HCT116 (cell line): ENCODE data around the gene SEMA4F. TPM values are rescaled to one million over a fixed set of nuclear protein-coding genes. Genes with fewer than 3 reads are reported as not detected.

Experiments
- ATAC-seq: fragments of 200-7000 bp; cut with Tn5 transposase; 2 replicates; pipeline ENCODE4 v1.9.1; 2020; ENCODE audit warnings: mild to moderate bottlenecking, moderate library complexity
- BruUV-seq: library from RNA; stranded (reverse); fragments of 400-500 nt; replicated peaks from 2 replicates; lab custom pipeline; 2021; lab: Mats Ljungman, UMichigan
- CTCF ChIA-PET: fragments of 300-600 bp; sonication (Branson Sonifier 250); formaldehyde crosslinking; loops from one replicate; lab custom pipeline; 2021; ENCODE audit warnings: antibody characterized with exemption; lab: Charles Lee
- POLR2A ChIA-PET: fragments of 300-600, 350-600 bp; sonication (Branson Sonifier 250); formaldehyde crosslinking; loops from one replicate; lab custom pipeline; 2021; ENCODE audit warnings: antibody characterized with exemption; lab: Charles Lee
- RAD21 ChIA-PET, 2 experiments: fragments of 300-600 bp; sonication (Branson Sonifier 250); formaldehyde crosslinking; loops; one replicate each; lab custom pipeline; 2023; ENCODE audit warnings: low total read pairs in 2 of 2; ENCODE audit not compliant: uncharacterized antibody in 2 of 2, unreplicated experiment in 2 of 2, low non-redundant PET in 1 of 2; lab: Charles Lee
- DNase-seq: peaks from one replicate; pipeline ENCODE4 v3.0.0-alpha.2; 2010; ENCODE audit warnings: low read depth, low spot score
- H2AFZ ChIP-seq: fragments of 200-600 bp; shearing (Covaris generic), sonication (generic); 2 replicates; pipeline ENCODE4 v1.6.1; 2017; ENCODE audit warnings: low read depth, mixed run types, mixed read lengths, antibody characterized with exemption, low read length; ENCODE audit not compliant: poor library complexity, severe bottlenecking
- H3K27ac ChIP-seq: 2 replicates; pipeline ENCODE4 v1.5.1; 2012; ENCODE audit warnings: low read depth, low read length
- H3K27me3 ChIP-seq: fragments of 200-600 bp; sonication (generic); 2 replicates; pipeline ENCODE4 v1.6.1; 2016; ENCODE audit warnings: mixed run types, low read length, mixed read lengths; ENCODE audit not compliant: insufficient read depth
- H3K36me3 ChIP-seq, 2 experiments: fragments of 200-500 bp in 1 of 2; fragments of 200-600 bp in 1 of 2; sonication (Bioruptor generic) in 1 of 2; sonication (generic) in 1 of 2; 2 replicates each; pipeline versions ENCODE4 v1.5.1 to v1.6.1; 2014 to 2016; ENCODE audit warnings: low read length in 2 of 2, inconsistent platforms in 1 of 2, mixed read lengths in 1 of 2, mixed run types in 1 of 2; ENCODE audit not compliant: insufficient read depth in 2 of 2, control insufficient read depth in 1 of 2
- H3K4me1 ChIP-seq, 2 experiments: fragments of 200-600 bp in 1 of 2; sonication (generic) in 1 of 2; 2 replicates each; pipeline versions ENCODE4 v1.5.1 to v1.6.1; 2012 to 2017; ENCODE audit warnings: low read length in 2 of 2, inconsistent platforms in 1 of 2, mild to moderate bottlenecking in 1 of 2, mixed read lengths in 1 of 2, mixed run types in 1 of 2, moderate library complexity in 1 of 2; ENCODE audit not compliant: insufficient read depth in 2 of 2, control insufficient read depth in 1 of 2
- H3K4me2 ChIP-seq: fragments of 200-600 bp; sonication (generic); 2 replicates; pipeline ENCODE4 v1.6.1; 2017; ENCODE audit warnings: mixed run types, low read length, mixed read lengths
- H3K4me3 ChIP-seq, 2 experiments: fragments of 200-600 bp in 1 of 2; sonication (generic) in 1 of 2; replicated peaks in 1 of 2; 2 replicates each; pipeline ENCODE4 v1.5.1; 2011 to 2016; ENCODE audit warnings: low read length in 2 of 2, control low read depth in 1 of 2, low read depth in 1 of 2, mild to moderate bottlenecking in 1 of 2, mixed read lengths in 1 of 2, mixed run types in 1 of 2
- H3K79me2 ChIP-seq: fragments of 200-600 bp; sonication (generic); 2 replicates; pipeline ENCODE4 v1.6.1; 2017; ENCODE audit warnings: mild to moderate bottlenecking, mixed run types, low read length, moderate library complexity, mixed read lengths; ENCODE audit not compliant: insufficient read depth
- H3K9ac ChIP-seq: fragments of 200-600 bp; sonication (generic); 2 replicates; pipeline ENCODE4 v1.6.1; 2016; ENCODE audit warnings: low read length, mixed read lengths
- H3K9me2 ChIP-seq: fragments of 200-600 bp; sonication (generic), shearing (Covaris generic); 2 replicates; pipeline ENCODE4 v1.6.1; 2017; ENCODE audit warnings: mixed run types, mild to moderate bottlenecking, moderate library complexity; ENCODE audit not compliant: insufficient read depth
- H3K9me3 ChIP-seq, 2 experiments: fragments of 200-500 bp in 1 of 2; fragments of 200-600 bp in 1 of 2; sonication (Bioruptor generic) in 1 of 2; sonication (generic) in 1 of 2; 2 replicates each; pipeline ENCODE4 v1.6.1; 2014 to 2017; ENCODE audit warnings: low read length in 2 of 2, mixed read lengths in 2 of 2, inconsistent platforms in 1 of 2, low read depth in 1 of 2, mild to moderate bottlenecking in 1 of 2, mixed run types in 1 of 2, moderate library complexity in 1 of 2; ENCODE audit not compliant: control insufficient read depth in 1 of 2, insufficient read depth in 1 of 2
- H4K20me1 ChIP-seq: fragments of 200-600 bp; sonication (generic), shearing (Covaris generic); 2 replicates; pipeline ENCODE4 v1.6.1; 2017; ENCODE audit warnings: mixed run types, mild to moderate bottlenecking, moderate library complexity; ENCODE audit not compliant: insufficient read depth
- ATF3 ChIP-seq: IDR thresholded peaks from 2 replicates; pipeline ENCODE4 v1.6.1; 2012
- CBX3 ChIP-seq: IDR thresholded peaks from 2 replicates; pipeline ENCODE4 v1.6.1; 2012; ENCODE audit warnings: low read depth
- CEBPB ChIP-seq: IDR thresholded peaks from 2 replicates; pipeline ENCODE4 v1.6.1; 2012; ENCODE audit warnings: low read depth
- CTCF ChIP-seq, 3 experiments: fragments of 200-600 bp in 1 of 3; sonication (generic) in 1 of 3; IDR thresholded peaks in 2 of 3; conservative IDR thresholded peaks in 1 of 3; 2 replicates each; pipeline ENCODE4 v1.5.1; 2012 to 2017; ENCODE audit warnings: low read depth in 2 of 3, low read length in 2 of 3, antibody characterized with exemption in 1 of 3, borderline replicate concordance in 1 of 3, control low read depth in 1 of 3, mild to moderate bottlenecking in 1 of 3, mixed read lengths in 1 of 3, mixed run types in 1 of 3, moderate library complexity in 1 of 3; ENCODE audit not compliant: insufficient read depth in 1 of 3
- ELF1 ChIP-seq: IDR thresholded peaks from 2 replicates; pipeline ENCODE4 v1.6.1; 2012; ENCODE audit warnings: low read depth, borderline replicate concordance
- EZH2 ChIP-seq: fragments of 200-600 bp; sonication (generic); IDR thresholded peaks from 2 replicates; pipeline ENCODE4 v1.6.1; 2017; ENCODE audit warnings: antibody characterized with exemption, mixed run types
- JUND ChIP-seq: IDR thresholded peaks from 2 replicates; pipeline ENCODE4 v1.6.1; 2012
- MAX ChIP-seq: IDR thresholded peaks from 2 replicates; pipeline ENCODE4 v1.6.1; 2012
- RAD21 ChIP-seq: IDR thresholded peaks from 2 replicates; pipeline ENCODE4 v1.6.1; 2012; ENCODE audit warnings: low read depth, mild to moderate bottlenecking
- SP1 ChIP-seq: IDR thresholded peaks from 2 replicates; pipeline ENCODE4 v1.6.1; 2012; ENCODE audit warnings: low read depth
- TCF7L2 ChIP-seq: IDR thresholded peaks from 2 replicates; pipeline ENCODE4 v1.7.0; 2011; ENCODE audit warnings: borderline replicate concordance, inconsistent platforms; ENCODE audit not compliant: insufficient read depth, insufficient read length; ENCODE audit errors: extremely low read depth
- YY1 ChIP-seq: IDR thresholded peaks from 2 replicates; pipeline ENCODE4 v1.6.1; 2011; ENCODE audit warnings: low read length, low read depth, moderate library complexity, mild to moderate bottlenecking; ENCODE audit not compliant: insufficient replicate concordance; ENCODE audit errors: extremely low read depth
- ZBTB33 ChIP-seq: IDR thresholded peaks from 2 replicates; pipeline ENCODE4 v1.6.1; 2011; ENCODE audit warnings: mild to moderate bottlenecking, low read length, moderate library complexity; ENCODE audit not compliant: insufficient replicate concordance; ENCODE audit errors: extremely low read depth
- ZFX ChIP-seq: fragments of 450-650 bp; IDR thresholded peaks from 2 replicates; pipeline ENCODE4 v1.6.1; 2017
- intact Hi-C: fragments of 100-400 bp; cut with micrococcal nuclease; formaldehyde crosslinking; loops from 2 replicates; pipeline ENCODE4 v1.10.0; 2022
- total RNA-seq: library from RNA; stranded (reverse); gene quantifications from one replicate; pipeline ENCODE4 v1.2.1, GENCODE V29; 2021; ENCODE audit not compliant: unreplicated experiment

The SEMA4F gene
- total RNA-seq, 1 experiment from 2014 or later, result 12.3 TPM

GRCh38 chr2:74655579-74655978 lies 1.5 kb downstream of the SEMA4F start:
- POLR2A ChIA-PET, result no interaction called here
- BruUV-seq, result no TSS peak
- intact Hi-C loops, result no loop called here

GRCh38 chr2:74658516-74658915 lies 4.5 kb downstream of the SEMA4F start:
- ATAC-seq (no peak), DNase-seq (no peak)
- H3K27ac ChIP-seq, result no peak overlapping the region
- H3K36me3 ChIP-seq, result 0 out of 4 replicates have a peak, but pooled peaks cover 0 to 2% of the 10 kb centered on the region in 2 experiments
- H2AFZ ChIP-seq, result no peak overlapping the region
- RAD21 ChIA-PET, result no interaction called here
- H3K79me2 ChIP-seq, result no peaks in the 10 kb centered on the region
- no peak overlapping the region for H3K4me3 ChIP-seq
- no peaks in the 10 kb centered on the region for H3K27me3 ChIP-seq
- no peaks in the 10 kb centered on the region for H3K9me2 ChIP-seq
- CTCF ChIA-PET, result no interaction called here
- intact Hi-C loops, result no loop called here
- H3K4me2 ChIP-seq, result no peak overlapping the region
- POLR2A ChIA-PET, result no interaction called here
- H3K9me3 ChIP-seq, result no peaks in the 10 kb centered on the region
- no TSS peak for BruUV-seq
- no peaks in the 10 kb centered on the region for H4K20me1 ChIP-seq
- H3K9ac ChIP-seq, result no peak overlapping the region
- peaks cover 0 to 18% of the 10 kb centered on the region in 2 experiments; a peak in 3 of 4 replicates for H3K4me1 ChIP-seq
- TF ChIP-seq ZBTB33, result no peak
- no peak for TF ChIP-seq JUND
- no peak for TF ChIP-seq EZH2
- TF ChIP-seq RAD21, result no peak
- no peak for TF ChIP-seq CEBPB
- no peak for TF ChIP-seq CTCF (IDR thresholded peaks at IDR 0.05 in 2 of 3, conservative IDR thresholded peaks at IDR 0.05 in 1 of 3; ENCODE audit: borderline replicate concordance in 1 of 3, insufficient read depth in 1 of 3, low read depth in 2 of 3, low read length in 2 of 3)
- TF ChIP-seq TCF7L2, result no peak
- TF ChIP-seq SP1, result no peak
- no peak for TF ChIP-seq YY1
- no peak for TF ChIP-seq MAX
- TF ChIP-seq ELF1, result no peak
- no peak for TF ChIP-seq CBX3

More at GRCh38 chr2:74655579-74655978, 1.5 kb downstream of the SEMA4F start:
- Histone ChIP-seq H3K9me3 (no peaks in the 10 kb centered on the region), H3K4me2 (peak overlapping the region; percentile 89; the same call in 1 of the 2 replicates), H3K4me3 (no peak overlapping the region), H3K4me1 (peaks cover 0 to 20% of the 10 kb centered on the region in 2 experiments; a peak in 3 of 4 replicates), H3K9ac (no peak overlapping the region), H3K27ac (no peak overlapping the region), H4K20me1 (no peaks in the 10 kb centered on the region), H2AFZ (no peak overlapping the region), H3K36me3 (0 out of 4 replicates have a peak, but pooled peaks cover 0 to 2% of the 10 kb centered on the region in 2 experiments), H3K27me3 (no peaks in the 10 kb centered on the region), H3K9me2 (no peaks in the 10 kb centered on the region), H3K79me2 (no peaks in the 10 kb centered on the region)
- ATAC-seq, result no peak
- ChIA-PET RAD21 (no interaction called here), CTCF (no interaction called here)
- no peak for DNase-seq
- TF ChIP-seq CEBPB (no peak), ATF3 (no peak), ZFX (no peak), JUND (no peak), YY1 (no peak), EZH2 (no peak), MAX (no peak)
